ENCODE measurements around the gene PPIG.
"Not testable (repeated sequence)": the region's sequence is repeated elsewhere in the genome, so short reads cannot be mapped to it uniquely, and the experiment has no call there.

The PPIG gene

GRCh38 chr2:169574539-169574938 lies 9.6 kb upstream of the PPIG start:
- H3K79me2 ChIP-seq (ENCODE audit: control insufficient read depth, insufficient read depth, low read length, poor library complexity); H3K27me3 ChIP-seq (ENCODE audit: insufficient read depth, low read length); H2AFZ ChIP-seq (ENCODE audit: insufficient read depth, low read length, poor library complexity); H4K8ac ChIP-seq (ENCODE audit: low read depth, low read length); H3K23ac ChIP-seq (ENCODE audit: low read length); H2AK5ac ChIP-seq (ENCODE audit: low read length); H3K9me3 ChIP-seq (ENCODE audit: insufficient read depth, low read depth, low read length); DNase-seq; H4K12ac ChIP-seq (ENCODE audit: low read depth, low read length); H3K9ac ChIP-seq (ENCODE audit: low read length); H3K36me3 ChIP-seq (ENCODE audit: control insufficient read depth in 1 of 2, insufficient read depth in 2 of 2, low read length in 2 of 2); H3K18ac ChIP-seq (ENCODE audit: low read length); H3K79me1 ChIP-seq (ENCODE audit: low read length); H3K4ac ChIP-seq (ENCODE audit: low read depth, low read length); H3K4me3 ChIP-seq (ENCODE audit: low read depth, low read length); H3K4me1 ChIP-seq (ENCODE audit: control insufficient read depth in 1 of 2, insufficient read depth in 2 of 2, low read length in 2 of 2); H2BK5ac ChIP-seq (ENCODE audit: low read depth, low read length, poor library complexity); H3K27ac ChIP-seq (ENCODE audit: low read depth, low read length); H2BK12ac ChIP-seq (ENCODE audit: low read length); H3K14ac ChIP-seq (ENCODE audit: low read length); H4K91ac ChIP-seq (ENCODE audit: low read depth, low read length); H3K4me2 ChIP-seq (ENCODE audit: low read length); H2BK120ac ChIP-seq (ENCODE audit: insufficient read depth, low read length, poor library complexity): not testable (repeated sequence)
- no CpG with 5 or more reads among the region's 5 CpGs for WGBS (ENCODE audit: extremely low coverage, insufficient coverage, insufficient read length)

DNA sequence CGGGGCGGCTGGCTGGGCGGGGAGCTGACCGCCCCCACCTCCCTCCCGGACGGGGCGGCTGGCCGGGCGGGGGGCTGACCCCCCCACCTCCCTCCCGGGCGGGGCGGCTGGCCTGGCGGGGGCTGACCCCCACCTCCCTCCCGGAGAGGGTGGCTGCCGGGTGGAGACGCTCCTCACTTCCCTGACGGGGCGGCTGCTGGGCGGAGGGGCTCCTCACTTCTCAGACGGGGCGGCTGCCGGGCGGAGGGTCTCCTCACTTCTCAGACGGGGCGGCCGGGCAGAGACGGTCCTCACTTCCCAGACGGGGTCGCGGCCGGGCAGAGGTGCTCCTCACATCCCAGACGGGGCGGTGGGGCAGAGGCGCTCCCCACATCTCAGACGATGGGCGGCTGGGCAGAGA lies 8.9 kb upstream of the PPIG start:
- H3K9me3 ChIP-seq (ENCODE audit: insufficient read depth, low read depth, low read length); H4K12ac ChIP-seq (ENCODE audit: low read depth, low read length); H3K4ac ChIP-seq (ENCODE audit: low read depth, low read length); H2AK5ac ChIP-seq (ENCODE audit: low read length); H3K14ac ChIP-seq (ENCODE audit: low read length); H3K79me1 ChIP-seq (ENCODE audit: low read length); H2BK5ac ChIP-seq (ENCODE audit: low read depth, low read length, poor library complexity); H3K27me3 ChIP-seq (ENCODE audit: insufficient read depth, low read length); H3K4me1 ChIP-seq (ENCODE audit: control insufficient read depth in 1 of 2, insufficient read depth in 2 of 2, low read length in 2 of 2); H3K4me3 ChIP-seq (ENCODE audit: low read depth, low read length); H2BK12ac ChIP-seq (ENCODE audit: low read length); DNase-seq; H3K79me2 ChIP-seq (ENCODE audit: control insufficient read depth, insufficient read depth, low read length, poor library complexity); H3K18ac ChIP-seq (ENCODE audit: low read length); H4K8ac ChIP-seq (ENCODE audit: low read depth, low read length); H3K27ac ChIP-seq (ENCODE audit: low read depth, low read length); H4K91ac ChIP-seq (ENCODE audit: low read depth, low read length); H3K4me2 ChIP-seq (ENCODE audit: low read length); H2BK120ac ChIP-seq (ENCODE audit: insufficient read depth, low read length, poor library complexity); H2AFZ ChIP-seq (ENCODE audit: insufficient read depth, low read length, poor library complexity); H3K9ac ChIP-seq (ENCODE audit: low read length); H3K23ac ChIP-seq (ENCODE audit: low read length); H3K36me3 ChIP-seq (ENCODE audit: control insufficient read depth in 1 of 2, insufficient read depth in 2 of 2, low read length in 2 of 2): not testable (repeated sequence)
- no CpG with 5 or more reads among the region's 36 CpGs for WGBS (ENCODE audit: extremely low coverage, insufficient coverage, insufficient read length)

GRCh38 chr2:169579044-169579443 lies 5.1 kb upstream of the PPIG start:
- Histone ChIP-seq H2BK12ac (ENCODE audit: low read length) (no peak overlapping the region), H3K9ac (ENCODE audit: low read length) (peak overlapping the region; percentile 33), H4K8ac (ENCODE audit: low read depth, low read length) (no peak overlapping the region), H4K91ac (ENCODE audit: low read depth, low read length) (no peak overlapping the region), H3K9me3 (ENCODE audit: insufficient read depth, low read depth, low read length) (peaks cover 2% of the 10 kb centered on the region), H3K36me3 (ENCODE audit: control insufficient read depth in 1 of 2, insufficient read depth in 2 of 2, low read length in 2 of 2) (no peaks in the 10 kb centered on the region), H4K12ac (ENCODE audit: low read depth, low read length) (no peak overlapping the region), H3K79me1 (ENCODE audit: low read length) (no peaks in the 10 kb centered on the region), H3K4me2 (ENCODE audit: low read length) (no peak overlapping the region), H2AFZ (ENCODE audit: insufficient read depth, low read length, poor library complexity) (no peak overlapping the region), H3K4me3 (ENCODE audit: low read depth, low read length) (no peak overlapping the region), H3K27ac (ENCODE audit: low read depth, low read length) (no peak overlapping the region), H3K79me2 (ENCODE audit: control insufficient read depth, insufficient read depth, low read length, poor library complexity) (no peaks in the 10 kb centered on the region), H2BK5ac (ENCODE audit: low read depth, low read length, poor library complexity) (no peak overlapping the region), H3K18ac (ENCODE audit: low read length) (no peak overlapping the region), H3K14ac (ENCODE audit: low read length) (no peak overlapping the region), H3K4ac (ENCODE audit: low read depth, low read length) (no peak overlapping the region), H3K27me3 (ENCODE audit: insufficient read depth, low read length) (no peaks in the 10 kb centered on the region), H2AK5ac (ENCODE audit: low read length) (no peak overlapping the region), H3K23ac (ENCODE audit: low read length) (no peak overlapping the region), H2BK120ac (ENCODE audit: insufficient read depth, low read length, poor library complexity) (no peak overlapping the region), H3K4me1 (ENCODE audit: control insufficient read depth in 1 of 2, insufficient read depth in 2 of 2, low read length in 2 of 2) (no peaks in the 10 kb centered on the region)
- no peak for DNase-seq
- no CpG with 5 or more reads among the region's 6 CpGs for WGBS (ENCODE audit: extremely low coverage, insufficient coverage, insufficient read length)

DNA sequence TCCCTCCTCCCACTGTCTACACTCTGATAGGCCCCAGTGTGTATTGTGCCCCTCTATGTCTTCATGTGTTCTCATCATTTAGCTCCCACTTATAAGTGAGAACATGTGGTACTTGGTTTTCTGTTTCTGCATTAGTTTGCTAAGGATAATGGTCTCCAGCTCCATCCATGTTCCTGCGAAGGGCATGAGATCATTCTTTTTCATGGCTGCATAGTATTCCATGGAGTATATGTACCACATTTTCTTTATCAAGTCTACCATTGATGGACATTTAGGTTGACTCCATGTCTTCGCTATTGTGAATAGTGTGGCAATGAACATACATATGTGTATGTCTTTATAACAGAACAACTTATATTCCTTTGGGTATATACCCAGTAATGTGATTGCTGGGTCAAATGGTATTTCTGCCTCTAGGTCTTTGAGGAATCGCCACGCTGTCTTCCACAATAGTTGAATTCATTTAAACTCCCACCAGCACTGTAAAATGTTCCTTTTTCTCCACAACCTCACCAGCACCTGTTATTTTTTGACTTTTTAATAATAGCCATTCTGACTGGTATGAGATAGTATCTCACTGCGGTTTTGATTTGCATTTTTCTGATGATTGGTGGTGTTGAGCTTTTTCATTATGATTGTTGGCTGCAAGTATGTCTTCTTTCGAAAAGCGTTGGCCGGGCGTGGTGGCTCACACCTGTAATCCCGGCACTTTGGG lies 1.4 kb upstream of the PPIG start:
- H2BK120ac ChIP-seq (ENCODE audit: insufficient read depth, low read length, poor library complexity); H3K27ac ChIP-seq (ENCODE audit: low read depth, low read length); H2BK5ac ChIP-seq (ENCODE audit: low read depth, low read length, poor library complexity); H2AFZ ChIP-seq (ENCODE audit: insufficient read depth, low read length, poor library complexity); H3K4me2 ChIP-seq (ENCODE audit: low read length); H3K9me3 ChIP-seq (ENCODE audit: insufficient read depth, low read depth, low read length); H2AK5ac ChIP-seq (ENCODE audit: low read length); H3K9ac ChIP-seq (ENCODE audit: low read length); H3K4ac ChIP-seq (ENCODE audit: low read depth, low read length); H4K8ac ChIP-seq (ENCODE audit: low read depth, low read length); H4K91ac ChIP-seq (ENCODE audit: low read depth, low read length); H3K79me1 ChIP-seq (ENCODE audit: low read length); DNase-seq; H3K27me3 ChIP-seq (ENCODE audit: insufficient read depth, low read length); H2BK12ac ChIP-seq (ENCODE audit: low read length); H4K12ac ChIP-seq (ENCODE audit: low read depth, low read length); H3K18ac ChIP-seq (ENCODE audit: low read length); H3K36me3 ChIP-seq (ENCODE audit: control insufficient read depth in 1 of 2, insufficient read depth in 2 of 2, low read length in 2 of 2); H3K4me1 ChIP-seq (ENCODE audit: control insufficient read depth in 1 of 2, insufficient read depth in 2 of 2, low read length in 2 of 2); H3K4me3 ChIP-seq (ENCODE audit: low read depth, low read length); H3K14ac ChIP-seq (ENCODE audit: low read length); H3K23ac ChIP-seq (ENCODE audit: low read length): not testable (repeated sequence)
- H3K79me2 ChIP-seq (ENCODE audit: control insufficient read depth, insufficient read depth, low read length, poor library complexity), result peaks cover 12% of the 10 kb centered on the region
- WGBS (ENCODE audit: extremely low coverage, insufficient coverage, insufficient read length), result no CpG with 5 or more reads among the region's 10 CpGs
